Breast epithelium (tissue), 4 donors: Measurements from ENCODE around the gene C17orf75. TPM values are rescaled to one million over a fixed set of nuclear protein-coding genes. Genes with fewer than 3 reads are reported as not detected.

Source experiments
- DNase-seq, 2 donors: peaks; one replicate each; pipeline ENCODE4 v3.0.0-alpha.2; 2019; ENCODE audit warnings: low spot score in 2 of 2
- H3K27ac ChIP-seq, 2 donors: fragments of 200-600 bp; sonication (generic) in 1 of 2; one replicate each; pipeline ENCODE4 v1.5.1; 2016 to 2019; ENCODE audit warnings: mild to moderate bottlenecking in 1 of 2
- H3K27me3 ChIP-seq, 2 donors: fragments of 200-600 bp; sonication (generic) in 1 of 2; one replicate each; pipeline versions ENCODE4 v1.5.1 to v1.6.0; 2017 to 2019; ENCODE audit warnings: control low read depth in 1 of 2, mild to moderate bottlenecking in 1 of 2
- H3K36me3 ChIP-seq: fragments of 200-600 bp; one replicate; pipeline ENCODE4 v1.5.1; 2019
- H3K4me1 ChIP-seq, 2 donors: fragments of 200-600 bp; sonication (generic); one replicate each; pipeline ENCODE4 v1.5.1; 2016 to 2019; ENCODE audit warnings: control low read depth in 1 of 2
- H3K4me3 ChIP-seq, 3 donors: fragments of 200-600 bp; sonication (generic); 1 replicate in 2 of 3; 2 replicates in 1 of 3; pipeline ENCODE4 v1.5.1; 2016 to 2019; ENCODE audit warnings: mild to moderate bottlenecking in 3 of 3, moderate library complexity in 2 of 3
- H3K9me3 ChIP-seq, 2 donors: fragments of 200-600 bp; sonication (generic) in 1 of 2; one replicate each; pipeline ENCODE4 v1.5.1; 2016 to 2019; ENCODE audit warnings: control low read depth in 1 of 2
- CTCF ChIP-seq, 3 donors: fragments of 450-650 bp; IDR thresholded peaks; one replicate each; pipeline ENCODE4 v1.5.1; 2016 to 2017; ENCODE audit warnings: antibody characterized with exemption in 3 of 3, mild to moderate bottlenecking in 3 of 3, moderate library complexity in 3 of 3
- POLR2A ChIP-seq: fragments of 450-650 bp; IDR thresholded peaks from one replicate; pipeline ENCODE4 v1.6.1; 2016; ENCODE audit warnings: antibody characterized with exemption, mild to moderate bottlenecking, moderate library complexity
- POLR2AphosphoS5 ChIP-seq, 3 donors: sonication (generic); formaldehyde crosslinking; IDR thresholded peaks; one replicate each; pipeline ENCODE4 v1.6.1; 2017; ENCODE audit warnings: antibody characterized with exemption in 3 of 3
- intact Hi-C: fragments of 100-400 bp; cut with DNase I; formaldehyde crosslinking; loops from one replicate; pipeline ENCODE4 v1.15.1; 2023; ENCODE audit warnings: low total_unique reads
- total RNA-seq, 3 donors: library from RNA; depleted of rRNA; stranded (reverse); fragments of >200 nt; gene quantifications; one replicate each; pipeline ENCODE4 v1.1.0, GENCODE V29; 2016

Gene C17orf75
- total RNA-seq, 3 donors from 2014 or later = 11.5 to 16.5 (median 14.7) TPM

- H3K9me3 ChIP-seq = no peaks in the 10 kb centered on the region
- no peaks in the 10 kb centered on the region for H3K4me1 ChIP-seq
- DNase-seq = no peak
- H3K36me3 ChIP-seq = no peaks in the 10 kb centered on the region
- H3K4me3 ChIP-seq = no peak overlapping the region
- intact Hi-C loops = no loop called here
- H3K27me3 ChIP-seq = no peaks in the 10 kb centered on the region
- H3K27ac ChIP-seq = no peak overlapping the region
- no peak for TF ChIP-seq CTCF (IDR thresholded peaks at IDR 0.05)
- no peak for TF ChIP-seq POLR2A
- TF ChIP-seq POLR2AphosphoS5 (IDR thresholded peaks at IDR 0.05) = no peak
Observed at GRCh38 chr17:32297424-32297823, 44.5 kb downstream of the C17orf75 start.

- H3K9me3 ChIP-seq = no peaks in the 10 kb centered on the region
- H3K4me3 ChIP-seq = no peak overlapping the region
- intact Hi-C loops = no loop called here
- TF ChIP-seq CTCF (IDR thresholded peaks at IDR 0.05) = no peak
- TF ChIP-seq POLR2AphosphoS5 (IDR thresholded peaks at IDR 0.05) = no peak
- no peak for TF ChIP-seq POLR2A
- DNase-seq = no peak
- H3K36me3 ChIP-seq = no peaks in the 10 kb centered on the region
- no peaks in the 10 kb centered on the region for H3K4me1 ChIP-seq
- H3K27ac ChIP-seq = no peak overlapping the region
- H3K27me3 ChIP-seq = no peaks in the 10 kb centered on the region
Observed at GRCh38 chr17:32292094-32292493, 49.9 kb downstream of the C17orf75 start.

- Histone ChIP-seq H3K36me3 (no peaks in the 10 kb centered on the region), H3K4me1 (no peaks in the 10 kb centered on the region), H3K9me3 (no peaks in the 10 kb centered on the region), H3K27me3 (no peaks in the 10 kb centered on the region), H3K27ac (no peak overlapping the region), H3K4me3 (no peak overlapping the region)
- intact Hi-C loops = no loop called here
- DNase-seq = no peak
- TF ChIP-seq POLR2AphosphoS5 (IDR thresholded peaks at IDR 0.05) = no peak
- TF ChIP-seq POLR2A = no peak
- TF ChIP-seq CTCF (IDR thresholded peaks at IDR 0.05) = no peak
Observed at GRCh38 chr17:32289471-32290070, 52.4 kb downstream of the C17orf75 start.

- no peak overlapping the region for H3K4me3 ChIP-seq
- no peaks in the 10 kb centered on the region for H3K36me3 ChIP-seq
- no peak for DNase-seq
- TF ChIP-seq POLR2A = no peak
- no peak for TF ChIP-seq CTCF (IDR thresholded peaks at IDR 0.05)
- TF ChIP-seq POLR2AphosphoS5 (IDR thresholded peaks at IDR 0.05) = no peak
- no peaks in the 10 kb centered on the region for H3K4me1 ChIP-seq
- H3K9me3 ChIP-seq = no peaks in the 10 kb centered on the region
- no peaks in the 10 kb centered on the region for H3K27me3 ChIP-seq
- no peak overlapping the region for H3K27ac ChIP-seq
- intact Hi-C loops = no loop called here
Observed at GRCh38 chr17:32288615-32289014, 53.4 kb downstream of the C17orf75 start.

GRCh38 chr17:32287804-32288511, 54.0 kb downstream of the C17orf75 start:
- no peaks in the 10 kb centered on the region for H3K36me3 ChIP-seq
- intact Hi-C loops = no loop called here
- H3K4me3 ChIP-seq = no peak overlapping the region
- H3K27me3 ChIP-seq = no peaks in the 10 kb centered on the region
- H3K9me3 ChIP-seq = no peaks in the 10 kb centered on the region
- TF ChIP-seq POLR2AphosphoS5 (IDR thresholded peaks at IDR 0.05) (no peak), POLR2A (no peak)
- no peak overlapping the region for H3K27ac ChIP-seq
- DNase-seq = no peak
- no peaks in the 10 kb centered on the region for H3K4me1 ChIP-seq
